ENCODE measurements around the gene MAD1L1.

The MAD1L1 gene

DNA sequence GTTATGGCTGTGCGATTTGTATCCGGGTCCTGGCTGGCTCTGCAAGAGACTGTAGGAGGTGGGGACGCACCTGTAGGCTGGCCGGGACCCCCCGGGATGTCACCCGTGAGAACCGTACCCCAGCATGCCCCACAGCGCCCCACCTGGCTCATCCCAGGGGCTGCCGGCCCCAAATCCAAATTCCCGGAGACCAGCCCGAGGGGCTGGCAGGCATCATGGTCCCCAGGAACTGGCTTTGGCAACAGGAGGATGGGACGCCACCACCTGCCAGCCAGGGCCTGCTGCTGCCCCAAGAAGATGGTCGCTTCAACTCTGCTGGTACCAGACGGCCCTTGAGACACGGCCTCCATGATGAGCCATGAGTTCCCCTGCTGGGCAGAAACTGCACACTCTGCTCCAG is 323.3 kb downstream of the MAD1L1 start:
- H3K4me3 ChIP-seq (ENCODE audit: low read depth, low read length), result no peak overlapping the region

DNA sequence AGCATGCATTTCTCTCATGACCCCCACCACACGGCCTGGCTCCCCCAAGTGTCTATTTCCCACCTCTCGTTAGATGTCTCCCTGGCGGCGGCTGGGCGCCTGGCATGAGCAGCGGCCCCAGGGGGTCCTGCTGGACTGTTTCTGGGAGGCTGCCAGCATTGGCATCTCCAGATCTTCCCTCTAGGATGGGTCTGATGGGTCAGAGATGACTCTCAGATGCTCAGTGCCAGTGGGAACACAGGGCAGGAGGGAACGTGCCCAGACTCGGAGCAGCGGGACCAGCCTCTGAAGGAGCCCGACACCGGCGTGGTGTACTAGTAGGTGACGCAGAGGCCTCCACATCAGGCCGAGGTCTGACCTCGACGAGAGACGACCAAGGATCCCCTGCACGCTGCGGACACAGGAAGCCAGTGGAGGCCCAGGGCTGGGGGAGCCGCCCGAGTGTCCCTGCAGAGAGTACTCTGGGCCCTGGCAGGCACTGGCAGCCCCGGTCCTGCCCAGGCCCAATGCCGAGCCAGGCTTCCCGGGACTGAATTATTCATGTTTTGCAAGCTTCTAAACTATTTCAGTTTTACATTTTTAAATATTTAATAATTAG is 323.8 kb downstream of the MAD1L1 start:
- no peak overlapping the region for H3K4me3 ChIP-seq (ENCODE audit: low read depth, low read length)

DNA sequence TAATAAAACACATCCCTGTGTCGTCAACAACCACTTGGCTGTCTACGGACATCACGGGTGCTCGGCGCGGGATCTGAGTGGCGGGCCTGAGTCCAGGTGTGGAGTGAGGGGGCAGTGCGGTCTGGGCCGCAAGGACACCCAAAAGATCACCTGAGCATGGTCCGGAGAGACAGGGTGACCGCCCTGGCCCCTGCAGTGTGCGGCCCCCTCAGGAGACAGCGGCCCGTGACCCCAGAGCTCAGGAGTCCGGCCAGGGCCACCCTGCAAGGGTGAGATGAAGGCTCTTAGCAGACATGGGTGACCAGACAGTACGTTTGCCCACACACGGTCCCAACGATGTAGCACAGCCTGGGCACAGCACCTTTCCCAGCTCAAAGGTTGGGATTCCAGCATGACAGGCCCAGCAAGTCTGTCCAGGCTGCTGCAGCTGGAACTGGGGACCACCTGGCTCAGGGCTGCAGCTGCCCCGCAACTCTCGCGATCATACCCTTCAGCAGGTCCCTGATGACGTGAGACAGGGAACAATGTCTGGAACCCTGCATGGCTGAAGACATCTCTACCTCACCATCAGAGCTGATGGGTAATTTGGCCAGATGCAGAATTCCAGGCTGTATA is 324.9 kb downstream of the MAD1L1 start:
- no peak overlapping the region for H3K4me3 ChIP-seq (ENCODE audit: low read depth, low read length)

DNA sequence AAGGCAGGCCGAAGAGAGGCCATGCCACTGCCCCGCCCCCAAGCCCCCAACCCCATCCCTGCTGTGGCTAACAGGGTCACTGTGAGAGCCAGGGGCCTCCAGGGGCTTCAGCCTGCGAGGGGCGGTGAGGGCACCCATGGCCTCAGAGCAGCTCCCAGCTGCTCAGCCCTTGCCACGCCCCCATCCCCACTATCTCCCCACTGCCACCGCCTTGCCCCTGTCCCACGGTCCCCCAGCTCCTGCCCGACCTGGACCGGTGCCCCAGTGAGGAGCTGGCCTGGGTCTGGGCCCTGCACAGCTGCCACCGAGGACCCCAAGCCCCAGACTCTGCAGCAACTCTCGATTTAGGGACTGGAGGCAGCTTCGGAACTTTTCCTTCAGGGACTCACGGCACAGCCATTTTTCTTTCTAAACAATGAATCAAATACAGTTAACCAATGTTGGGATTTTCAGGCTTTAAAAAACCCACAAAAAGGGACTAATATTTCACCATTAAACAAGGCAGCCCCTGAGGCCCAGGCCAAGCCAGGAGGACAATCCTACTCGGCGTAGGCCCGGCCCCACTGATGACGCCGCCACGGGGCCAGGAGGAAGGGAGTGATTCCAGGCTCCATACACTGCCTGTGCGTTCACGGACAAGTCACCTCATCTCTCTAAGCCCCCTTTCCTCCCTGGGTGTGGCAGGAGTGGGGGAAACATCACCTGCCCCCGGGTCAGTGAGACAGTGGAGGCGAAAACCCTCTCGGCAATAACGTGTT is 325.6 kb downstream of the MAD1L1 start:
- H3K4me3 ChIP-seq (ENCODE audit: low read depth, low read length), result no peak overlapping the region

DNA sequence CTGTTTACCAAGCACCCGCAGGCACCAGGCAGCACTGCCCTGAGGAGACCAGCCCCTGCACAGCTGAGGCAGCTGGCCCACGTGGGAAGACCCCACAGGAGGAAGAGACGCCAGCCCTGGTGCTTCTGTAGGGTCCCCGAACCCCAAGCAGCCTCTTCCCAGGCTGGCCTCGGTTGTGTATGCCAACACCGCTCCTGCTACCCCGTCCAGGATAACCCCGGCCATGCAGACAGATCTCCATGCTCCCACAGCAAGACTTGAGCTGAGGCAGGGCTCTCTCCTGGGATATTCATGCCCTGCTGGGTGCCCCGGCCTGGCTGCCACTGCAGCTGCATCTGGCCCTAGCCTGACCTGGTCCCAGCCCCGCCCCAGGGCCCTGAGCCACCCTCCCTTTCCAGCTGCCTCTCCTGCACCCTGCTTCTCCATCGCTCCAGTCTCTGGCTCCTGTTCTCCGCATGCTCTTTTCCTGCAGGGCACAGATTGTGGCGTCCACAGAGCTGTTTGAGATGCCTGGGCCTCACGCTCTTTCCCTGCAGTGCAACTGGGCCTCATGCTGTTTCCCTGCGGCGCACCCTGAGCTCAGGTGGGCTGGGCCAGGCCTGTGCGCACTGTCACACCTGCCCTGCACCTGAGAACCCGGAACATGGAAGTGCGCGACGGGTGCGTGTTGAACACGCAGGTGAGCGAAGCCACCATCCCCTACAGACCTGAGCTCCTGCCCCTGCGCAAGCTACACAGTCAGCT is 326.5 kb downstream of the MAD1L1 start:
- no peak overlapping the region for H3K4me3 ChIP-seq (ENCODE audit: low read depth, low read length)

DNA sequence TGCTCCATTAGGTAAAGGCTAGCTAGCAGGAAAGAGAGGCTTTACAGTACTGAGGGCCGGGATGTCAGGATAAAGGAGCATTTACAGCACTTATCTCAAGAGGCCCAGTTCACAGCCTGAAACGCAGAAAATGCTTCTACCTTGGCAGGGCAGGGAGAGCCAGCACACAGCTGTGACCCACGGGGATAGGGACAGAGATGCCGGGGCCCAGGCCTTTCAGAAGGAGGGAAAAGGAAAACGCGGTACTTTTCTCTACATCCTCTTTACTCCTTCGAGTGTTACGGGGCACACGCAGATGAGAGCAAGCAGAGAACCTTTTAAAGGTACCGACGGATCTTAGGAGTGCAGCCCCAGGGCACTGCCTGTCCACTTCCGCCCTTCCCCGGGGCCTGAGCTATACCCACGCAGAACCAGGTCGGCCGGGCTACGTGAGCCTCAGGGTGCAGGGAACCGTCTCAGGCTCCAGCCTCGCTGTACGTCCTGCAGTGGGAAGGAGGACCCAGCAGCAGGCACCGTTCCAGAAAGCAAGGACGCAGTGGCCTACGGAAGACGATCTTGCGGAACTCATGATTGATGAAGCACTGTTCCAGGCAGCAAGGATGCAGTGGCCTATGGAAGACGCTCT is 330.4 kb downstream of the MAD1L1 start:
- no peak overlapping the region for H3K4me3 ChIP-seq (ENCODE audit: low read depth, low read length)

DNA sequence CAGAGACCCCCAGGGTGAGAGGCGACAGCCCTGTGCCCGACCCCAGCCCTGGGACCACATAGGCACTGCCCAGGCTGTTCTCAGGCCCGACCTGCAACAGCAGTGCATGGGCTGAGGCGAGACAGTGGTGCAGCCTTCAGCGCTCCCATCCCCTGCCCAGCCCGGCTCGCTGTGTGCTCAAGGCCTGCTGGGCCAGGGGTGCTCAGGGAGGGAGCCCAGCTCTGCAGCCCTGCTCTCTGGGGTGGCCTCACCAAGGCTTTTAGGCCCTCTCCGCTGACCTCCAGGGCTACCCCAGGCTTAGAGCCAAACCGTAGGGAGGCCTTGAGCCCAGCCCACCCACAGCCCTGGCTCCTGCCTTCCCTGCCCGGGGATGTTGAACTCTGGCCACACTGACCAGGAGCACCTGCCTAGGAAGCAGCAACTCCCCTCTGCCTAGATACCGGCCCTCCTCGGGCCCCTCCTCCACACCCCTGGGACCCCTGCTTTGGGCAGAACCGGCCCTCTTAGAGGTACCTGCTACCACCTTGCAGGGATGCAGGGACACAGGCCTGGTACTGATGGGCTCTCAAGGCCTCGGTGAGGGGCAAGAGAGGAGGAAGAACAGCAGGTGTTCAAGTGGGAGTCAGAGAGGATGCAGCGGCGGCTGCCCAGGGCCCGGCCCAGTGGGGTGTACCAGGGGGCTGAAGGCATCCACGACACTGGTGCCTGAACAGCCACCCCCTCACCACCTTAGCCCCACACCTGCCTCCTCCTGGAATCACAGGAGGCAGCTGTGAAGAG is 331.1 kb downstream of the MAD1L1 start:
- no peak overlapping the region for H3K4me3 ChIP-seq (ENCODE audit: low read depth, low read length)

DNA sequence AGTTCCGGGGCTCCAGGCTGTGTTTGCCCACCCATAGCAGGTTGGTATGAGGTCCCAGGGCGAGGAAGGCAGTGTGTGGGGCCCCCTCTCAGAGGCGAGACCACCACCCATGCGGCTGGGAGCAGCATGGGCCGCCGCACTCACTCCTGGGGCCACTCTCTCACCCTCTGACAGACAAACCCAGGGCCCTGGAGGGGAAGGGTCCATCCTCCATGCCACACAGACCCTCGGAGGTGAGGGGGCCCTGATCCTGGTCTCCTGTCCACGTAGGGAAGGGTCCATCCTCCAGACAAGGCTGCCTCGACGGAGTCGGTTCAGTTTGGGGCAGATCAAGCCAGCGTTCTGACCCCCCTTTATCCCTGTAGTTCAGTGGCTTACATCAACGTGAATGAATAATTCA is 331.9 kb downstream of the MAD1L1 start:
- no peak overlapping the region for H3K4me3 ChIP-seq (ENCODE audit: low read depth, low read length)

DNA sequence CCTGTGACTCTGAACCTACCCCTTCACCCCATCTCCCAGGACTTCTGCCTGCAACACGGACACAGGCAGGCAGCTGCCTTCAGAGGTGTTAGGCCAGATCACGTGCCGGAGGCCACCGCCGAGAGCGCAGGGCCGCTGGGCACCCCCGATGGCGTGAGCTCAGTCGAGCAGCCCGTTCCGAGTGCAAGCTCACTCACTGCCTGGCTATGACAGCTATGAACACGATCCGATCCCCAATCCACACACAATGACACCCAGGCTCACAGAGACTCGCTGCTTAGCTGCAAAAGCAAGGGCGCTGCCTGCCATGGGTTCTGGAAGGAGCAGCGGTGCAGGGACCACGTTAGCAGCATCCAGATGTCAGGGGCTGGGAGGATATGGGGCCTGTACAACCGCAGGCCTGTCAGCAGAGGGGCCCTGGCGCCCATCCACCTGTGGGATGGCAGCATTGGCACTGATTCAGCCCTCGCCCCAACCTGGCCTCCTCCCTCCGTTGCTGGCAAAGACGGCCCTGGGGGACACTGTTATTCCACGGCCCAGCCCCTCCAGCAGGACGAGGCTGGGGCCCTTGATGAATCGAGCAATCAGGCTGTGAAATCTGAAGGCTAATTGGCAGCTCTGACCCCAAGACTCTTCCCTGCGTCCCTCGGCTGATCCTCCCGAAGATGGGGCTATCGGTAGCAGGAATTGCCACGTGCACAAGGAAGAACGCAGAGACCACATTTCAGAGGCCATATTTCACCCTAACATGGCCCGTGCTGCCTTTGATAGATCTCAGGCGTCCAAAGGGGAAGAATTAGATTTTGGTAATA is 332.6 kb downstream of the MAD1L1 start:
- H3K4me3 ChIP-seq (ENCODE audit: low read depth, low read length), result no peak overlapping the region

DNA sequence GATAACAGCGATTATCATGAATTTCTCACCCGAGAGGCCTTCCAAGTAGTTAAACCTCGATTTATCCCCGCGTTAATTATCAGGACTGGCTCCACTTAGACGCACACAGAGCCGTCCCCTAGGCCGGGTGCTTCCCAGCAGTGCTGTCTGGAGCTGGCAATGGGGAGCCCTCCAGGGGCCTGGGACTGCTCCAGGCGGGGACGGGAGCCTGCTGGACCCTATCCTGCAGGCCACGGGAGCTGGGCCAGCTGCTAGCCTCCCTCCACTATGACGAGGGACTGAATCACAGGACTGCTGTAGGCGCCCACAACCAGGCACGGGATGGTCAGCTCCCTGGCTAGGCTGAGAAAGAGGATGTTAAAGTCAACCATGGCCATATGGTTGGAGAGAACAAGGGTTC is 333.5 kb downstream of the MAD1L1 start:
- H3K4me3 ChIP-seq (ENCODE audit: low read depth, low read length), result no peak overlapping the region

DNA sequence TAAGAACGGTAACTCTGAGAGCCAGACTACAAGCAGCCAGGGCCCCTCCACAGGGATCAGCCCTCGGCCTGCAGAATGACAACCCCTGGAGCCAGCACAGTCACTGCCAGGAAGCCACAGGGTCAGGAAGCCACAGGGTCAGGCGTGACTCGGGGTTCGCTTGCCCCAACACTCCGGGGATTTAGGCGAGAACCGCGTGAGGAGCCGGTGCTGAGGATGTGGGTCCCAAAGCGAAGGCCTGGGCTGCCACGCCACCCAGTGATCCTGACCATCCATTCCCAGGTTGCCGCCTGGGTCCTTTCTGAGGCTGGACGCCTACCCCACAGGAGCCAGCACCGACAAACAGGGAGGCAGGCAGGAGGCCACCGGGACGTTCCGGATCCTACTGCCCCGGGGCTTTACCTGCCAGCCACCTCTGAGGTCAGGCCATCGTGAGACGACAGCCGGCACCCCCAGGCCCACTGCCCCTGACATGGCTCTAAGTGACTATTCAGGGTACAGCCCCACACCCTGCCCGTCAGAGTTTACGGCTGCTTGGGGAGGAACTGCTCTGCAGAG is 334.0 kb downstream of the MAD1L1 start:
- no peak overlapping the region for H3K4me3 ChIP-seq (ENCODE audit: low read depth, low read length)

DNA sequence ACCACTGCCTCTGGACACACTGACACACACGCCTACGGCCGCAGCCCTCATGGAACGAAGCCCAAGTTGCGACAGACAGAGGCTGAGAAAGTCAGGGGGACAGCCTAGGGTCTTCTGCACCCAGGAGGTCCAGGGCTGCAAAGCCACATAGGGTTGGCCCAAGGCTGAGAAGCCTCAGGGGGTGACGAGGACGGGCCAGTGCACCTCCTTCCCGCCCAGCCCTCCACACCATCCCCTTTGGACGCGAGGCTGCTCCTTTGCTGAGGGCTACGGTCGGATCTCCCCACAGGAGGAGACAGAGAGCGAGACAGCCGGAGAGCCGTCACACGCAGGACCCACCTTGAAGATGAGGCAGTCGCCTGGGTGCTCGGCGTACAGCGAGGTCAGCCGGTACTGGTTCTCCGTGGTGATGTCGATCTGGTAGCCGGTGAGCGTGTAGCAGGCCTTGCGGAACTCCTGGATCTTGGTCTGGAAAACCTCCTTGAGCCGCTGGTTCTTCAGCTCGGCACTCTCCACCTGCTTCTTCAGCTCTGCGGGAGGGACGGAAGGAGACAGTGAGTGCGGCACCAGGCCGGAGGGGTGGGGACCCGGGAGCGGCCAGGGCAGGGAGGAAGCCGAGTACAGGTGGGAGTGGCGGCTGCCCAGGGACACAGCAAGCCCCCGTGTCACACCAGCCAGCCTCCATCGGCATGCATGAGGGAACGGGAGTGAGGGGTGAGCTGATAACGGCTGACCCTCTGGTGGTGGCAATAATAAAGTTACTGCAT is 334.7 kb downstream of the MAD1L1 start:
- H3K4me3 ChIP-seq (ENCODE audit: low read depth, low read length), result no peak overlapping the region

DNA sequence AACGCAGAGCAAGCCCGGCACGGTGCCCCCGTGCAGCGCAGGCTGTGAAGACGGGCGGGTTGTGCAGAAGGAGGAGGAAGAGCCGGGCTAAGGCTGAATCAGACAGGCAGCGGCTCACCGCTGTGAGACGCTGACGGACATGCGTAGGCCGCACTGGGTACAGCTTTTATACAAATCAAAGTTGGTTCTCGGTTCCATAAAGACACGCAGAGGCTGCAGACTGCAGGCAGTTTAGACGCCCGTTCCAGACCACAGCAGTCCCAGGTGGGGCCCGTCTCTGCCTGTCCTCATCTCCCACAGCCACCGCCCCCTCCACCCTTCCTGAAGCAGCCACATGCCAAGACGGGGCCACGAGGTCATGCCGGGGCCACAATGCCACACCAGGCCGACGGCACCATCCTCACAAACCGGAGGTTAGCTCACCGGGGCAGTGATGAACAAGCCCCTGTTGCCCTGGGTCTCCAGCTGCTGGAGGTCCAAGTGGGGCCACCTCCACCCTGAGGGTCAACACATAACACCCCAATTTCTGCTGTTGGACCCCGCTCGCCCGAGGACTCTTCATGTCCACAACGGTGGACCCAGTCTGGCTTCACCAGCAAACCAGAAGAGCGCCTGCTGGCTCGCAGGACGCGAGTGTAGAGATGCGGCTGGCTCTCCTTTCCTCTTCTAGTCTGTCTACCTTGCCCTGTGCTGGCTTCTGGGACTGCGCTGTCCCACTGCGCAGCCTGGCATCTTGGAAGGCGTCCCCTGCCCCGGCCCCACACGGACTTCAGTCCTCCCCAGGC is 335.5 kb downstream of the MAD1L1 start:
- H3K4me3 ChIP-seq (ENCODE audit: low read depth, low read length), result no peak overlapping the region

DNA sequence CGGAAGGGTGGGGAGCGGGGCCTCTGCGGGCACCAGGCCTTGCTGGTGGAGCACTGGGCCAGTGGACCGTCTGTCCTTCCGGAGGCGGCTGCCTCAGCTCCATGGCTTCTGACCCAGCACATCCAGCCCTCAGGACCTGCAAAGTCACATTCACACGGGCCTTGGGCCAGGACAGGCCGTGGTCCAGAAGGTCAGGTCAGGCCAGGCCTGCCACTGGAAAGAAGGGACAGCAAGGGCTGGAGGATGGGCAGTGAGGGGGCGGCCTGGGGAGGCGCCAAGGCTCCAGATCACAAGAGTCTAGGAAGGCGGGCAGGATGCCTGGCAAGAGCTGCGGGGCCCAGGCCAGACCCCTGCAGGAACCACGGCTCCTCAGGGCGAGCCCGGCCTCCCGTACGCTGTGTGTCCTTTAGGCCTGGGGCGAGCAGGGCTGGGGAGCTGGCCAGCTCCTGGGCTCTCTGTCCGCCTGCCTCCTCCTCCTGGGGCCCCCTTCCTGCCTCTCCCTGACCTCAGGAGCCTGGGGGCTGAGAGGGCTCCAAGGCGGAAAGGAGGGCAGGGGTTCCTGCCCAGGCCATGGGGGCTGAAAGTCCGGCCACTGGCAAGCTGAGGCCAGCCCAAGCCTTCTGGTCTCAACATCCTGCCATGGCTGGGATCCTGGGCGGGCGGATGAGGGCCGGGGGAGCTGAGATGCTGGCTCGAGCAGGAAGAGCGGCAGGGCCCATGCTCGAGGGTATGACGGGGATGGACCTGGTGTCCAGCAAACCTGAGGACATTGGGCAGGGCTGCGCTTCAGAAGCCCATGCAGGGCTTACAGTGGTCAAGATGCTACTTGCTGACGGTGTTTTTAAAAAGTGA is 336.9 kb downstream of the MAD1L1 start:
- no peak overlapping the region for H3K4me3 ChIP-seq (ENCODE audit: low read depth, low read length)

DNA sequence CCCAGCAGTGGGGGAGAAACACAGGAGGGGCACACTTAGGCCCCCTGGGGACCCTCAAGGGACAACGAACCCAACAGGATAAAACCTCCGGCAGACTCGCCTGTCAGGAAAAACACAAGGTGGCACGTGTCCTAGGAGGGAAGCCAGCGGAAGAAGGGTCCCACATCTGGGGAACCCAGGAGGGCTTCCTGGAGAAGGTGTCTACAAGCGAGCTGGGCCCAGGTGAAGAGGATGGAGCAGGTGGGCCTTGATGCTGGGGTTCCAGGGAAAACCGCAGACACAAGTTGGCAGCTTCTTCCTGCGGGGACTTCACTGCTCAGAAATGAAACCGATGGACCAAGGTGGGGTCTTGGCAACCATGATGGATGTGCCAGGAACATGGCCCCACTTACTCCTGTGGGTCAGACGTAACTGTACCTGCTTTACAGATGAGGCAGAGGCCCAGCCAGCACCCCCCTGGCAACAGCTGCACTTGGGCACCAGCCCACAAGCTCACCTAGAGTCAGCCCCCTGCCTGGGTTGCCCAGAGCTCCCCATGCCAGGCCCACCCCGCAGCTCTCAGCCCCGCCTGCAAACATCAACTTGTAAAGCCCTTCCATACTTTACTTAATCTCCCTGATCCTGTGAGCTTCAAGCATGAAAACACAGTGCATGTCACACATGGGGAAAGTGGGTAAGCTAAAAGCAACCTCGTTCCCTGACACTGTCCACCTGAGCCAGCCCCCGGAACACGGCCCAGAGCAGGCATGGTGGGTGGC is 337.7 kb downstream of the MAD1L1 start:
- no peak overlapping the region for H3K4me3 ChIP-seq (ENCODE audit: low read depth, low read length)

DNA sequence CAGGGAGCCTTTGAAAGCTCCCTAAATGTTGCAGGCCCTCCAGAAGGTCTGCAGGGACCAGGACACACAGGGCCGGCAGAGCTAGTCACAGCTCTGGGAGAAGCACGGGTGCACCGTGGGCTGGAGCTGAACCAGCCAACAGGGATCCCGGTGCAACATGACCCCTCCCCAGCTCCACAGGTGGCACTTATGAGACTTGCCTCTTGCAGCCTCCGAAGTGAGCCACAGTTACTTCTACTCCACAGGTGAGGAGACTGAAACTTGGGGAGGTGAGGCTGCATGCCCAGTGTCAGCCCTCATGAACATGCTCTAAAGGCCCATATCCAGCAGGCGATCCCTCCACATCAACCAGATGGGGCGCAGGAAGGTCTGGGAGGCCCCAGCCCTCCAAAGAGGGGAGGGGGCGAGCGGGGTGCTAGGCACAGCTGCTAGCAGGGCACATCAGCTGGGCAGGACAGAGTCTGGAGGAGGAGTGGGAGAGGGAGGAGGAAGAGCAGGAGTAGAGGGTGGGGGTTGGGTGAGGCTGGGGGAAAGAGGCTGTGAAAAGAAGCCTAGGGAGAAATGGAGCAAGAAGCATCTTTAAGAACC is 338.3 kb downstream of the MAD1L1 start:
- no peak overlapping the region for H3K4me3 ChIP-seq (ENCODE audit: low read depth, low read length)
